BLaER1 treated with 17β-estradiol and CSF1 and Interleukin-3, amounts not matched to agents 10 nM and 100 nM (cell line): Measurements from ENCODE around the gene LIMS1.

Experiments used
- H3K27ac ChIP-seq, 11 experiments: shearing (Covaris generic); formaldehyde crosslinking; 2 replicates each; pipeline ENCODE4 v1.8.1; 2022
- H3K27me3 ChIP-seq, 11 experiments: shearing (Covaris generic); formaldehyde crosslinking; 2 replicates each; pipeline ENCODE4 v1.8.1; 2022
- H3K36me3 ChIP-seq, 11 experiments: shearing (Covaris generic); formaldehyde crosslinking; 2 replicates each; pipeline ENCODE4 v1.8.1; 2022
- H3K4me1 ChIP-seq, 10 experiments: shearing (Covaris generic); formaldehyde crosslinking; 2 replicates each; pipeline ENCODE4 v1.8.1; 2022
- H3K4me2 ChIP-seq, 11 experiments: shearing (Covaris generic); formaldehyde crosslinking; 2 replicates each; pipeline ENCODE4 v1.8.1; 2022
- H3K4me3 ChIP-seq, 10 experiments: shearing (Covaris generic); formaldehyde crosslinking; 2 replicates each; pipeline ENCODE4 v1.8.1; 2022
- H3K9ac ChIP-seq, 11 experiments: shearing (Covaris generic); formaldehyde crosslinking; 2 replicates each; pipeline ENCODE4 v1.8.1; 2022
- H3K9me3 ChIP-seq, 11 experiments: shearing (Covaris generic); formaldehyde crosslinking; replicated peaks in 1 of 11; 2 replicates each; pipeline ENCODE4 v1.8.1; 2022
- H4K20me1 ChIP-seq, 11 experiments: shearing (Covaris generic); formaldehyde crosslinking; 2 replicates each; pipeline ENCODE4 v1.8.1; 2022
- Cebpa-rat ChIP-seq, 11 experiments: shearing (Covaris generic); IDR thresholded peaks; 2 replicates each; pipeline ENCODE4 v1.8.1; 2022

Gene LIMS1

GRCh38 chr2:108611021-108611420 is 76.8 kb downstream of the LIMS1 start:
- TF ChIP-seq Cebpa-rat (IDR thresholded peaks at IDR 0.05): peak in 1 of 11 experiments; percentile 46; a peak in 2 of 22 replicates
- Histone ChIP-seq H3K36me3 (peaks cover 0 to 16% (median 0%) of the 10 kb centered on the region in 11 experiments; a peak in 2 of 22 replicates), H3K4me1 (peaks cover 41 to 87% (median 53%) of the 10 kb centered on the region in 10 experiments), H3K9ac (peak overlapping the region in 1 of 11 experiments; percentile 33; a peak in 1 of 22 replicates), H4K20me1 (peaks cover 27 to 87% (median 69%) of the 10 kb centered on the region in 11 experiments; a peak in 20 of 22 replicates), H3K9me3 (no peaks in the 10 kb centered on the region), H3K27me3 (no peaks in the 10 kb centered on the region), H3K4me3 (no peak overlapping the region), H3K4me2 (peak overlapping the region in 7 of 11 experiments; percentile 9 to 89 (median 27); a peak in 7 of 22 replicates), H3K27ac (peak overlapping the region in 3 of 11 experiments; percentile 59 to 82 (median 63); a peak in 4 of 22 replicates)

GRCh38 chr2:108612153-108612513 is 77.9 kb downstream of the LIMS1 start:
- H3K36me3 ChIP-seq: peaks cover 0 to 21% (median 0%) of the 10 kb centered on the region in 11 experiments; a peak in 2 of 22 replicates
- peaks cover 46 to 91% (median 53%) of the 10 kb centered on the region in 10 experiments for H3K4me1 ChIP-seq
- H4K20me1 ChIP-seq: peaks cover 27 to 87% (median 65%) of the 10 kb centered on the region in 11 experiments; a peak in 20 of 22 replicates
- peak overlapping the region; percentile 15 to 93 (median 68) for H3K4me2 ChIP-seq
- no peaks in the 10 kb centered on the region for H3K9me3 ChIP-seq
- H3K27ac ChIP-seq: peak overlapping the region in 7 of 11 experiments; percentile 28 to 86 (median 64); a peak in 11 of 22 replicates
- no peaks in the 10 kb centered on the region for H3K27me3 ChIP-seq
- no peak overlapping the region for H3K4me3 ChIP-seq
- H3K9ac ChIP-seq: peak overlapping the region in 5 of 11 experiments; percentile 20 to 72 (median 69); a peak in 6 of 22 replicates
- no peak for TF ChIP-seq Cebpa-rat (IDR thresholded peaks at IDR 0.05)

GRCh38 chr2:108612514-108613183 is 78.4 kb downstream of the LIMS1 start:
- Histone ChIP-seq H3K4me2 (peak overlapping the region; percentile 15 to 93 (median 68)), H3K27me3 (no peaks in the 10 kb centered on the region), H3K4me1 (peaks cover 50 to 97% (median 57%) of the 10 kb centered on the region in 10 experiments), H3K27ac (peak overlapping the region in 7 of 11 experiments; percentile 28 to 86 (median 64); a peak in 12 of 22 replicates), H3K36me3 (peaks cover 0 to 21% (median 0%) of the 10 kb centered on the region in 11 experiments; a peak in 2 of 22 replicates), H3K9me3 (no peaks in the 10 kb centered on the region), H3K9ac (peak overlapping the region in 5 of 11 experiments; percentile 20 to 72 (median 69); a peak in 7 of 22 replicates), H3K4me3 (no peak overlapping the region), H4K20me1 (peaks cover 27 to 87% (median 64%) of the 10 kb centered on the region in 11 experiments; a peak in 20 of 22 replicates)
- TF ChIP-seq Cebpa-rat (IDR thresholded peaks at IDR 0.05): no peak

GRCh38 chr2:108613261-108614042 is 79.2 kb downstream of the LIMS1 start:
- H4K20me1 ChIP-seq: peaks cover 21 to 87% (median 64%) of the 10 kb centered on the region in 11 experiments; a peak in 19 of 22 replicates
- H3K9ac ChIP-seq: no peak overlapping the region; a peak in 1 of 22 replicates
- TF ChIP-seq Cebpa-rat (IDR thresholded peaks at IDR 0.05): no peak
- peaks cover 0 to 21% (median 0%) of the 10 kb centered on the region in 11 experiments; a peak in 2 of 22 replicates for H3K36me3 ChIP-seq
- no peak overlapping the region for H3K4me3 ChIP-seq
- H3K27me3 ChIP-seq: no peaks in the 10 kb centered on the region
- H3K9me3 ChIP-seq: no peaks in the 10 kb centered on the region
- peaks cover 58 to 99% (median 65%) of the 10 kb centered on the region in 10 experiments for H3K4me1 ChIP-seq
- H3K27ac ChIP-seq: peak overlapping the region in 8 of 11 experiments; percentile 3 to 86 (median 30); a peak in 7 of 22 replicates
- H3K4me2 ChIP-seq: peak overlapping the region in 6 of 11 experiments; percentile 1 to 93 (median 62); a peak in 9 of 22 replicates

DNA sequence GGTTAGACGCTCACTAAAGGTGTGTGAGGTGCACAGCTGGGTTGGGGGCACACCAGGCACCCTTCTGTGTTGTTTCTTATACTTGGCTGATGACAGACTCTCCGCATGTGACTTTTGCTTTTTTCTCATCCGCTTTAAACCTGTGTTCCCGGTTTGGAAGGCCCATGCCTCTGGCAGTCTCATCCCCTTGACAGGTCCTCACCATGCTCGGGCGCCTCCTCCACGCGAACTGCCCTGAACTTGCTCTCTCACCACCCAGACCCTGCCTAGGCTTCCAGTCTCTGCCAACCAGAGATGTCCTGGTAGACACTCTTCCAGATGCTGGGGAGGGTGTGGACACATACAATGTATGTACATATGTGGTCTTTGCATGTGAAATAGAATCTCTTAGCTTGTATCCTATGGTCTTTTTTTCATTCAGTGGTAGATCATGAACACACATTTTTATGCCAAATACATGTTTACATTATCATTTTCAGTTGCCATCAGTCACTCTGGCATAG is 79.8 kb downstream of the LIMS1 start:
- peaks cover 17 to 87% (median 59%) of the 10 kb centered on the region in 11 experiments; a peak in 19 of 22 replicates for H4K20me1 ChIP-seq
- peak overlapping the region in 4 of 11 experiments; percentile 14 to 86 (median 58); a peak in 2 of 22 replicates for H3K27ac ChIP-seq
- H3K4me3 ChIP-seq: no peak overlapping the region
- no peak for TF ChIP-seq Cebpa-rat (IDR thresholded peaks at IDR 0.05)
- peaks cover 0 to 20% (median 0%) of the 10 kb centered on the region in 11 experiments; a peak in 2 of 22 replicates for H3K36me3 ChIP-seq
- H3K9me3 ChIP-seq: no peaks in the 10 kb centered on the region
- H3K4me1 ChIP-seq: peaks cover 58 to 99% (median 65%) of the 10 kb centered on the region in 10 experiments
- H3K4me2 ChIP-seq: peak overlapping the region in 3 of 11 experiments; percentile 68 to 93 (median 89); a peak in 7 of 22 replicates
- H3K27me3 ChIP-seq: no peaks in the 10 kb centered on the region
- H3K9ac ChIP-seq: no peak overlapping the region

DNA sequence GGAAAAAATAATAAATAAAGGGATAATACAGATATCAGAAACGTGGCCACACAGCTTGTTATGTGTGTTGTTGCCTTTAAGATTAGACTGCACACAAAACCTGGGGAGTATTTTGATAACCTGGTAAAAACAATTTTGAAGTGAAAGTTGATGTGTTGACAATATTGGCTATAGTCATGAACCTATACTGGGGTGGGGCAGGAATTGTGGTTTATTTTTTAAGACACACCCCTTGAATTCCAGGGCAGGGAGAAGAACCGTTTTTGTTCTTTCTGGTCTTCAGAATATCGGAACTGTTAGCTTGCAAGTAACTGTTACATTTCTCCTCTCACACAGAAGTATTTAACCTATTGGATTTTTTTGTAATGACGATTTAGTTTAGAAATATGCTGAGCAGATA is 80.4 kb downstream of the LIMS1 start:
- Histone ChIP-seq H4K20me1 (peaks cover 20 to 87% (median 59%) of the 10 kb centered on the region in 11 experiments; a peak in 20 of 22 replicates), H3K4me2 (peak overlapping the region in 4 of 11 experiments; percentile 4 to 89 (median 46); a peak in 5 of 22 replicates), H3K27ac (no peak overlapping the region), H3K4me3 (no peak overlapping the region), H3K9me3 (no peaks in the 10 kb centered on the region), H3K36me3 (peaks cover 0 to 15% (median 0%) of the 10 kb centered on the region in 11 experiments; a peak in 2 of 22 replicates), H3K4me1 (peaks cover 59 to 99% (median 66%) of the 10 kb centered on the region in 10 experiments), H3K27me3 (no peaks in the 10 kb centered on the region), H3K9ac (no peak overlapping the region)
- TF ChIP-seq Cebpa-rat (IDR thresholded peaks at IDR 0.05): no peak

- Histone ChIP-seq H3K4me3 (no peak overlapping the region), H3K4me1 (peaks cover 65 to 99% (median 73%) of the 10 kb centered on the region in 10 experiments), H3K9ac (no peak overlapping the region), H3K27ac (no peak overlapping the region), H3K9me3 (no peaks in the 10 kb centered on the region), H4K20me1 (peaks cover 28 to 89% (median 66%) of the 10 kb centered on the region in 11 experiments; a peak in 21 of 22 replicates), H3K4me2 (peak overlapping the region in 3 of 11 experiments; percentile 33 to 89 (median 49); a peak in 4 of 22 replicates), H3K36me3 (peaks cover 0 to 15% (median 0%) of the 10 kb centered on the region in 11 experiments; a peak in 2 of 22 replicates), H3K27me3 (no peaks in the 10 kb centered on the region)
- TF ChIP-seq Cebpa-rat (IDR thresholded peaks at IDR 0.05): no peak
Observed at GRCh38 chr2:108615480-108616090, 81.3 kb downstream of the LIMS1 start.

DNA sequence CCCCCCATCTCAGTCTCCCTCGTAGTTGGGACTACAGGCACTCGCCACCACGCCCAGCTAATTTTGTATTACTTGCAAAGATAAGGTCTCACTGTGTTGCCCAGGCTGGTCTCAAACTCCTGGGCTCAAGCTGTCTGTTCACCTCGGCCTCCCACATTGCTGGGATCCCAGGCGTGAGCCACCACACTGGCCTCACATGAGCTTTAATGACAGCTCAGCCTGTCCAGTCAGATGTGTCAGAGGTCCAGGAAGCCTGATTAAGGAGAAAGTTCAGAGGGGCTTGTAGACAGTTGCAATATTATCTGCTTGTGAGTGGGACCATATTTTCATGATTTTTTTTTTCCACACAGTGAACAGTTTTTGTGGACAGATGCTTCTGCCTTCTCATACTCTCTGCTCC is 82.0 kb downstream of the LIMS1 start:
- Histone ChIP-seq H3K4me2 (peak overlapping the region in 3 of 11 experiments; percentile 21 to 89 (median 32); a peak in 2 of 22 replicates), H3K36me3 (peaks cover 0 to 15% (median 0%) of the 10 kb centered on the region in 11 experiments; a peak in 2 of 22 replicates), H4K20me1 (peaks cover 31 to 90% (median 71%) of the 10 kb centered on the region in 11 experiments; a peak in 21 of 22 replicates), H3K9me3 (no peaks in the 10 kb centered on the region), H3K4me3 (no peak overlapping the region), H3K9ac (no peak overlapping the region), H3K4me1 (peaks cover 65 to 99% (median 73%) of the 10 kb centered on the region in 10 experiments), H3K27ac (no peak overlapping the region), H3K27me3 (no peaks in the 10 kb centered on the region)
- TF ChIP-seq Cebpa-rat (IDR thresholded peaks at IDR 0.05): no peak
